Keratinocyte (primary cell): ENCODE measurements around the gene THSD7B. TPM values are rescaled to one million over a fixed set of nuclear protein-coding genes. Genes with fewer than 3 reads are reported as not detected.

Source experiments
- DNase-seq: peaks from one replicate; pipeline ENCODE4 v3.0.0-alpha.2; 2011; ENCODE audit warnings: low read depth, missing footprints, low spot score
- FAIRE-seq: peaks from 2 replicates; lab custom pipeline; 2011; peaks lifted over from hg19 to GRCh38; lab: Jason Lieb, UNC
- H2AFZ ChIP-seq: 2 replicates; pipeline ENCODE4 v1.6.0; 2012; ENCODE audit warnings: low read length, control low read depth, inconsistent platforms; ENCODE audit not compliant: control insufficient read depth
- H3K27ac ChIP-seq: 2 replicates; pipeline ENCODE4 v1.5.1; 2011; ENCODE audit warnings: low read length; ENCODE audit not compliant: control insufficient read depth, insufficient read depth
- H3K27me3 ChIP-seq: 3 replicates; pipeline ENCODE4 v1.6.0; 2011; ENCODE audit warnings: low read length; ENCODE audit not compliant: control insufficient read depth, insufficient read depth; ENCODE audit errors: extremely low read depth
- H3K36me3 ChIP-seq, 2 experiments: 2 replicates in 1 of 2; 3 replicates in 1 of 2; pipeline ENCODE4 v1.5.1; 2011; ENCODE audit warnings: low read length in 2 of 2, mild to moderate bottlenecking in 1 of 2; ENCODE audit not compliant: control insufficient read depth in 2 of 2, insufficient read depth in 2 of 2; ENCODE audit errors: extremely low read depth in 1 of 2
- H3K4me1 ChIP-seq: 3 replicates; pipeline ENCODE4 v1.5.1; 2011; ENCODE audit warnings: low read length; ENCODE audit not compliant: control insufficient read depth, insufficient read depth; ENCODE audit errors: extremely low read depth
- H3K4me2 ChIP-seq: 3 replicates; pipeline ENCODE4 v1.6.0; 2011; ENCODE audit warnings: low read depth, low read length; ENCODE audit not compliant: control insufficient read depth, insufficient read depth; ENCODE audit errors: extremely low read depth
- H3K4me3 ChIP-seq, 3 experiments: fragments of 200-600 bp in 1 of 3; sonication (generic) in 1 of 3; 2 replicates in 2 of 3; 3 replicates in 1 of 3; pipeline ENCODE4 v1.5.1; 2011 to 2016; ENCODE audit warnings: low read length in 3 of 3, mild to moderate bottlenecking in 3 of 3, control low read depth in 2 of 3, inconsistent platforms in 1 of 3, low read depth in 1 of 3, mixed read lengths in 1 of 3, mixed run types in 1 of 3, moderate library complexity in 1 of 3; ENCODE audit not compliant: control insufficient read depth in 2 of 3, insufficient read depth in 2 of 3; ENCODE audit errors: extremely low read depth in 1 of 3
- H3K79me2 ChIP-seq: 2 replicates; pipeline ENCODE4 v1.6.0; 2012; ENCODE audit warnings: low read length; ENCODE audit not compliant: control insufficient read depth, insufficient read depth
- H3K9ac ChIP-seq: 3 replicates; pipeline ENCODE4 v1.6.0; 2011; ENCODE audit warnings: low read length; ENCODE audit not compliant: control insufficient read depth, insufficient read depth; ENCODE audit errors: extremely low read depth
- H3K9me1 ChIP-seq: 3 replicates; pipeline ENCODE4 v1.6.0; 2011; ENCODE audit warnings: low read length; ENCODE audit not compliant: control insufficient read depth, insufficient read depth; ENCODE audit errors: extremely low read depth
- H3K9me3 ChIP-seq: 2 replicates; pipeline ENCODE4 v1.5.1; 2012; ENCODE audit warnings: low read depth, low read length; ENCODE audit not compliant: control insufficient read depth
- H4K20me1 ChIP-seq: 3 replicates; pipeline ENCODE4 v1.6.0; 2011; ENCODE audit warnings: low read length; ENCODE audit not compliant: control insufficient read depth, insufficient read depth; ENCODE audit errors: extremely low read depth
- CTCF ChIP-seq, 3 experiments: IDR thresholded peaks in 1 of 3; conservative IDR thresholded peaks in 1 of 3; optimal IDR thresholded peaks in 1 of 3; 2 replicates in 2 of 3; 3 replicates in 1 of 3; pipeline versions ENCODE3 to v1.5.1; 2011; ENCODE audit warnings: low read length in 3 of 3, mild to moderate bottlenecking in 3 of 3, moderate library complexity in 2 of 3, control low read depth in 1 of 3, inconsistent platforms in 1 of 3; ENCODE audit not compliant: insufficient read depth in 2 of 3; ENCODE audit errors: extremely low read depth in 1 of 3
- dilution Hi-C: fragments of 300-500 bp; cut with MboI; formaldehyde crosslinking; loops from one replicate; pipeline ENCODE4 v1.7.0; 2020; ENCODE audit warnings: low sequenced_read_pairs; ENCODE audit not compliant: extremely low pct_ligation_motif_present
- polyA plus RNA-seq, 5 experiments: library from polyadenylated mRNA; depleted of rRNA in 3 of 5; stranded (reverse) in 3 of 5; stranded (forward) in 1 of 5; unstranded in 1 of 5; fragments of >200 nt; gene quantifications; 1 replicate in 1 of 5; 2 replicates in 3 of 5; 3 replicates in 1 of 5; pipeline versions ENCODE4 v1.2.1 to v1.2.3, GENCODE V29; 2011 to 2012; ENCODE audit warnings: missing spikeins in 2 of 5, low read depth in 1 of 5, low replicate concordance in 1 of 5
- small RNA-seq, 3 experiments: library from RNA; depleted of rRNA; stranded (forward); fragments of <200 nt; gene quantifications; one replicate each; pipeline ENCODE3, GENCODE V24; 2012; ENCODE audit warnings: low read depth in 3 of 3, low replicate concordance in 1 of 3; ENCODE audit not compliant: insufficient read length in 3 of 3

Gene THSD7B
- polyA plus RNA-seq, 1 donor (not counting 4 experiments of a cell fraction or from before 2014, with no cell fraction given) = 0.04 TPM

- H3K4me3 ChIP-seq = no peak overlapping the region
- H3K9me1 ChIP-seq = no peaks in the 10 kb centered on the region
- H3K36me3 ChIP-seq = no peaks in the 10 kb centered on the region
- no peaks in the 10 kb centered on the region for H4K20me1 ChIP-seq
- no peak overlapping the region for H3K9ac ChIP-seq
- H3K27ac ChIP-seq = no peak overlapping the region
- H2AFZ ChIP-seq = no peak overlapping the region
- H3K4me1 ChIP-seq = no peaks in the 10 kb centered on the region
- no peaks in the 10 kb centered on the region for H3K9me3 ChIP-seq
- FAIRE-seq = no peak
- no peak overlapping the region for H3K4me2 ChIP-seq
- TF ChIP-seq CTCF (optimal IDR thresholded peaks at IDR 0.05 in 1 of 3, IDR thresholded peaks at IDR 0.05 in 1 of 3, conservative IDR thresholded peaks at IDR 0.05 in 1 of 3; ENCODE audit: extremely low read depth in 1 of 3, insufficient read depth in 2 of 3, low read length in 3 of 3) = no peak
- no peaks in the 10 kb centered on the region for H3K27me3 ChIP-seq
- dilution Hi-C loops = no loop called here
- H3K79me2 ChIP-seq = no peaks in the 10 kb centered on the region
- DNase-seq = no peak
Observed at GRCh38 chr2:137724912-137725311, 959.6 kb downstream of the THSD7B start.

Small RNA genes lying within 50 kb of the gene (small RNA-seq; reads per million reads assigned to genes)
- gene RF00019 = 0 reads per million in 3 experiments
- 0 reads per million in 3 experiments for gene RNA5SP105
